BE2C (cell line): Measurements from ENCODE around the gene UQCRQ. TPM values are rescaled to one million over a fixed set of nuclear protein-coding genes. Genes with fewer than 3 reads are reported as not detected.
A peak's percentile ranks its signal among the peaks of the same experiment; 100 is the strongest.

Experiments
- DNase-seq: peaks from one replicate; pipeline ENCODE4 v3.0.0-alpha.2; 2020
- H3K27me3 ChIP-seq: fragments of 250-450 bp; sonication (Bioruptor Pico); 2 replicates; pipeline ENCODE4 v1.5.1; 2020; ENCODE audit warnings: mild to moderate bottlenecking
- H3K36me3 ChIP-seq: fragments of 250-450 bp; sonication (Bioruptor Pico); 2 replicates; pipeline ENCODE4 v1.5.1; 2020; ENCODE audit warnings: mild to moderate bottlenecking
- H3K4me1 ChIP-seq: fragments of 250-450 bp; sonication (Bioruptor Pico); 2 replicates; pipeline ENCODE4 v1.5.1; 2020
- H3K4me3 ChIP-seq: 2 replicates; pipeline ENCODE4 v1.5.1; 2011; ENCODE audit warnings: low read depth, low read length
- H3K9me3 ChIP-seq: fragments of 250-450 bp; sonication (Bioruptor Pico); 2 replicates; pipeline ENCODE4 v1.5.1; 2020
- polyA plus RNA-seq: library from polyadenylated mRNA; unstranded; fragments of >200 nt; gene quantifications from one replicate; pipeline ENCODE4 v1.2.1, GENCODE V29; 2012; ENCODE audit warnings: low read depth, missing spikeins; ENCODE audit not compliant: insufficient read length, insufficient read depth
- TF ChIP-seq, protein P1 (sequence below): IDR thresholded peaks from 2 replicates; pipeline ENCODE4 v1.5.1; 2012; ENCODE audit warnings: mild to moderate bottlenecking, low read depth, low read length

UQCRQ gene
- 803 TPM for polyA plus RNA-seq

DNA sequence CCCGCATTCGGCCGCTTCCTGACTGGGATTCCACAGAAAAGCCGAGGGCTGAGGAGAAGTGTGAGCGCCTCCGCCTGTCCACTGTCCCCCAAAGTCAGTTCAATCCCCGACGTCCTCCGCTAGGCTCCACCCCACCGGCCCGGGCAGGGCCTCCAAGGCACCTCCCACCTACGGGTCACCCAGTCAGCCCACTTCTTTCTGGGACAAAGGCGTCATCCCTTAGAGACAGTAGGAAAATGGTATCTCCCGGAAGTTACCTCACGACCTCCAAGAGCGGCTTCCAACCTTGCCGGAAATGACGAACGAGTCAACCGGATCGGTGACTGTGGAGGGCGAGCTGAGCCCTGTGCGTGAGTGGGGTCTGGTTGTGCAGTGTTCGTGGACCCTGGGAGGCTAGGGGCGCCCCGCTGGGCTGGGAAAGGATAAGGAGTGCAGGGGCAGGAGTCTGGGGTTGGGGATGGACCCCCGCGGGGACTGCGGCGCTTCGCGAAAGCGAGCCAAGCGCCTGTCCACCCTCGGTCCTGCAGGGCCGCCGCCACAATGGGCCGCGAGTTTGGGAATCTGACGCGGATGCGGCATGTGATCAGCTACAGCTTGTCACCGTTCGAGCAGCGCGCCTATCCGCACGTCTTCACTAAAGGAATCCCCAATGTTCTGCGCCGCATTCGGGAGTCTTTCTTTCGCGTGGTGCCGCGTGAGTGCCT, at the start of gene UQCRQ, which contains the start of gene GDF9:
UQCRQ (plus strand) TSS at position 301 of the 704 bp plus-strand sequence; CDS start at position 541, 240 bp downstream.
GDF9 (minus strand) TSS at position 128 of the 704 bp plus-strand sequence. CDS start 1,936 bp downstream, outside the sequence.
- peak within 1 kb of the TSS; percentile 91 for H3K4me3 ChIP-seq
- TF ChIP-seq, protein P1, sequence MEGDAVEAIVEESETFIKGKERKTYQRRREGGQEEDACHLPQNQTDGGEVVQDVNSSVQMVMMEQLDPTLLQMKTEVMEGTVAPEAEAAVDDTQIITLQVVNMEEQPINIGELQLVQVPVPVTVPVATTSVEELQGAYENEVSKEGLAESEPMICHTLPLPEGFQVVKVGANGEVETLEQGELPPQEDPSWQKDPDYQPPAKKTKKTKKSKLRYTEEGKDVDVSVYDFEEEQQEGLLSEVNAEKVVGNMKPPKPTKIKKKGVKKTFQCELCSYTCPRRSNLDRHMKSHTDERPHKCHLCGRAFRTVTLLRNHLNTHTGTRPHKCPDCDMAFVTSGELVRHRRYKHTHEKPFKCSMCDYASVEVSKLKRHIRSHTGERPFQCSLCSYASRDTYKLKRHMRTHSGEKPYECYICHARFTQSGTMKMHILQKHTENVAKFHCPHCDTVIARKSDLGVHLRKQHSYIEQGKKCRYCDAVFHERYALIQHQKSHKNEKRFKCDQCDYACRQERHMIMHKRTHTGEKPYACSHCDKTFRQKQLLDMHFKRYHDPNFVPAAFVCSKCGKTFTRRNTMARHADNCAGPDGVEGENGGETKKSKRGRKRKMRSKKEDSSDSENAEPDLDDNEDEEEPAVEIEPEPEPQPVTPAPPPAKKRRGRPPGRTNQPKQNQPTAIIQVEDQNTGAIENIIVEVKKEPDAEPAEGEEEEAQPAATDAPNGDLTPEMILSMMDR = peak; percentile 31; the same call in 1 of the 2 replicates
- no peaks in the 10 kb centered on the region for H3K9me3 ChIP-seq
- H3K36me3 ChIP-seq = peaks cover 40% of the 10 kb centered on the region
- peak; percentile 96 for DNase-seq
- peaks cover 3% of the 10 kb centered on the region; the same call in 1 of the 2 replicates for H3K4me1 ChIP-seq
- H3K27me3 ChIP-seq = no peaks in the 10 kb centered on the region

DNA sequence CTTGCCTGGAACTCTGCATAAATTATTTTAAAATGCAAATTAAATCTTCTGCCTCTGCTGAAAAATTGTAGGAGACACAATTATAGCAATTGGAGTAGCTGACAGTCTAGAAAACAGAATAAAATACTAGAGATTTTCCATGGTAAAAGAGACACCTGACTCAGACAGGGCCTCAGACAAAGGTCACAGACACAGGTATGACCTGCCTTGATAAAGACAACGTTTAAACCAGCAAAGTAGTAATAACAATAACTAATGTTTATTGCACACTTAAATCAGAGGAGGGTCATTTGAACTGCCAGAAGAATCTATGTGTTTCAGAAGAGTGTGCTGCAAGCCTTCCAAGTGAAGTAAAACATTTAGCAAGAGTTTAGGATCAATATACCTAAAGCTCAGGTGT, 49.4 kb upstream of the UQCRQ start:
- H3K27me3 ChIP-seq = no peaks in the 10 kb centered on the region
- no peak for DNase-seq
- TF ChIP-seq, protein P1 = no peak
- H3K4me1 ChIP-seq = no peaks in the 10 kb centered on the region
- no peaks in the 10 kb centered on the region for H3K36me3 ChIP-seq
- peaks cover 3% of the 10 kb centered on the region; the same call in 1 of the 2 replicates for H3K9me3 ChIP-seq
- no peak overlapping the region for H3K4me3 ChIP-seq

DNA sequence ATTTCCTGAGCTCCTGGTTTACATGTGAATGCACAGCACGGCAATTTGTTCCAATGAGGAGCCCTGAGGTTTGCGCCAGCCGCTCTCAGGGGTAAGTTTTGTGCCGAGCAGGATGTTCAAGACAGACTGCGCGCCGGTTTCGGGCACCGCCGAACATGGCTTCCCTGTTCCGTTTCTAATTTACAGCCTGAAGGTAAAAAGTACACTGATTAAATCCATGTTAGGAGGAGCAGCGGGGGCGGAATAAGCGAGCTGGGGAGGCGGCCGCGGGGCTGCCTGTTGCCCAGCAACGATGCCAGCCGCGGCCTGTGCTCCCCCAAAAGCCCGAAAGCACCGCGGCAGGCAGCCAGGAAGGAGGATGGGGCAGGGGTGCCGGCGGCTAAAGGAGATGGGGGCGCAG, 47.0 kb upstream of the UQCRQ start:
- DNase-seq = no peak
- H3K36me3 ChIP-seq = no peaks in the 10 kb centered on the region
- H3K4me1 ChIP-seq = no peaks in the 10 kb centered on the region
- H3K9me3 ChIP-seq = no peaks in the 10 kb centered on the region
- H3K27me3 ChIP-seq = no peaks in the 10 kb centered on the region
- no peak overlapping the region for H3K4me3 ChIP-seq
- TF ChIP-seq, protein P1 = no peak

DNA sequence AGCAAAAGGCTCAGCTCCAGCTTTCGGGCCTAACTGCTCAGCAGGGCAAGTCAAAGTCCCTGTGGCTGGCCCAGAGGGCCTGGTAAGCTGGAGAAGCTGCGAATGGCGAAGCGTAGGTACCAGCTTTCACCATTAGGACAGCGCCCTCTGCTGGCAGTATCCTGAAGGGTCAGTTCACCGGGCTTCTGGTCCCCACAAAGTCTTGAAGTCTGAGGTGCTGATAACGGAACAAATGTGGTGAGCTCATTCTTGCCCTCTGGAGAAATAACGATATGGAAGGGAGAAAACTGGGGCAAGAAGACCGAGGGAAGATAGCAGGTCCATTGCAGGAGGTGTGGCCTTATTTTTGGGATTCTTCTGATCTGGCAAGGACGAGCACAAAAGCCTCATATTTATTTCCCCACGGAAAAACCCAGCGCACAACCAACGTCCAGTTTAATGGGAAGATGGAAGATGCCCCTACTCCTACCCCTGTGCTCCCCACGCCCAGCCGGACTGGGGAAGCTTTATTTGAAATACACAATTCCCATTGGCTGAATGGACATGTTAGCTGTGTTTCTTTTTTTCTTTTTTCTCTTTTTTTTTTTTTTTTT, 46.2 kb upstream of the UQCRQ start:
- no peaks in the 10 kb centered on the region for H3K36me3 ChIP-seq
- TF ChIP-seq, protein P1 = peak; percentile 95
- H3K27me3 ChIP-seq = no peaks in the 10 kb centered on the region

DNA sequence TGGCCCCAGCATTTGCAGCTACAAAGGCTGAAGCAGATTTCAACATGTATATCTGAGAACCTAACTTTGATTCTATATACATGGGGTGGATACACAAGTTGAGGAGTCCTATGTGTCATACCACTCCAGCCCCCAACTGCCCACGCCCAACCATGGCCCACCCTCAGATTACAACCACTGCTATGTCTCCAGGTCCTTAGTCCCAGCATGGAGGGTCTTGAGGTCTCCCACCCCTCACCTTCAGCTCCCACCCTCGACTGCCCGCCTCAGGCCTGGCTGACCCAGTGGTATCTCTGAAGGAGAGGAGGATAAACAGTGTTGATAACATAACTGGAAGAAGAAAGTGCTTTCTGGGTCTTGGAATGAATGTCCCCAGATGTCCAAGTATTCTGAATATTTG, 45.1 kb upstream of the UQCRQ start:
- H3K4me1 ChIP-seq = no peaks in the 10 kb centered on the region
- DNase-seq = no peak
- no peaks in the 10 kb centered on the region for H3K27me3 ChIP-seq
- TF ChIP-seq, protein P1 = no peak
- no peak overlapping the region for H3K4me3 ChIP-seq
- no peaks in the 10 kb centered on the region for H3K36me3 ChIP-seq
- no peaks in the 10 kb centered on the region for H3K9me3 ChIP-seq

More for the DNA sequence above, 46.2 kb upstream of the UQCRQ start:
- Histone ChIP-seq H3K9me3 (no peaks in the 10 kb centered on the region), H3K4me3 (peak overlapping the region; percentile 25), H3K4me1 (no peaks in the 10 kb centered on the region)
- DNase-seq = peak; percentile 93

DNA sequence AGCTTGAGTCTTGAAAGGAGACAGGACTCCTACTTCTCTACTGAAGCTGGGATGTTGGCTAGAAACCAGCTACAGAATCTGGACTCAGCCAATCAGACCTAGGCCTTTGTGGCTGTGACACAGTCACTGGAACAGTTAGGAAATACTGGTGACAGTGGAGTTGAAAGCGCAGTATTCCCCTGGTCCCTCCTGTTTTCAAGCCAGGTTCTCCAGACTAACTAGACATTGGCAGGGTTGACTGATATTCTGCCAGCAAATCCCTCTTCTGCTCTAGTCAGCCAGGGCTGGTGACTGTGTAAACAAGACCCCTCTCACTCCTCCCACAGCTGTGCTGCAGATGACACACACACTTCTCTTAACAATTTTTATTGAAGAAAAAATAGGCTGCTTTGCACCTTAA, 44.7 kb upstream of the UQCRQ start:
- no peaks in the 10 kb centered on the region for H3K36me3 ChIP-seq
- no peak for DNase-seq
- TF ChIP-seq, protein P1 = no peak
- H3K27me3 ChIP-seq = no peaks in the 10 kb centered on the region
- no peaks in the 10 kb centered on the region for H3K4me1 ChIP-seq
- H3K9me3 ChIP-seq = no peaks in the 10 kb centered on the region
- no peak overlapping the region for H3K4me3 ChIP-seq
